ENCODE data around the gene SERPINH1. TPM values are rescaled to one million over a fixed set of nuclear protein-coding genes. Genes with fewer than 3 reads are reported as not detected.

Gene SERPINH1
- total RNA-seq, 1 experiment from 2014 or later, result 58.8 TPM

GRCh38 chr11:75553889-75554257, 8.2 kb upstream of the SERPINH1 start:
- H3K27ac Mint-ChIP-seq (ENCODE audit: unreplicated experiment), result no peak overlapping the region
- peaks cover 10% of the 10 kb centered on the region for H3K27me3 Mint-ChIP-seq (ENCODE audit: unreplicated experiment)
- H3K4me1 Mint-ChIP-seq (ENCODE audit: low read depth, unreplicated experiment), result no peaks in the 10 kb centered on the region
- no peak for DNase-seq
- no peak for TF ChIP-seq CTCF (IDR thresholded peaks at IDR 0.05; ENCODE audit: unreplicated experiment)
- CTCF ChIA-PET, result no interaction called here
- H3K9me3 Mint-ChIP-seq (ENCODE audit: low read depth, unreplicated experiment), result no peaks in the 10 kb centered on the region
- intact Hi-C loops (cut with micrococcal nuclease; ENCODE audit: unreplicated experiment), result no loop called here
- no peaks in the 10 kb centered on the region for H3K36me3 Mint-ChIP-seq (ENCODE audit: insufficient read depth, unreplicated experiment)
- no TSS peak for BruUV-seq (replicated peaks)
- H3K4me3 Mint-ChIP-seq (ENCODE audit: low read depth, unreplicated experiment), result no peak overlapping the region

- Mint-ChIP-seq H3K4me1 (ENCODE audit: low read depth, unreplicated experiment) (peaks cover 5% of the 10 kb centered on the region), H3K4me3 (ENCODE audit: low read depth, unreplicated experiment) (no peak overlapping the region)
- no peak for DNase-seq
Measured at GRCh38 chr11:75554258-75555022, 7.6 kb upstream of the SERPINH1 start.

GRCh38 chr11:75555079-75555811, 6.8 kb upstream of the SERPINH1 start:
- Mint-ChIP-seq H3K4me3 (ENCODE audit: low read depth, unreplicated experiment) (no peak overlapping the region), H3K27me3 (ENCODE audit: unreplicated experiment) (no peaks in the 10 kb centered on the region), H3K9me3 (ENCODE audit: low read depth, unreplicated experiment) (no peaks in the 10 kb centered on the region), H3K36me3 (ENCODE audit: insufficient read depth, unreplicated experiment) (no peaks in the 10 kb centered on the region), H3K27ac (ENCODE audit: unreplicated experiment) (no peak overlapping the region), H3K4me1 (ENCODE audit: low read depth, unreplicated experiment) (peaks cover 7% of the 10 kb centered on the region)
- CTCF ChIA-PET, result no interaction called here
- no peak for TF ChIP-seq CTCF (IDR thresholded peaks at IDR 0.05; ENCODE audit: unreplicated experiment)
- intact Hi-C loops (cut with micrococcal nuclease; ENCODE audit: unreplicated experiment), result no loop called here
- DNase-seq, result no peak
- BruUV-seq (replicated peaks), result no TSS peak

More at GRCh38 chr11:75554258-75555022, 7.6 kb upstream of the SERPINH1 start:
- CTCF ChIA-PET, result no interaction called here
- intact Hi-C loops (cut with micrococcal nuclease; ENCODE audit: unreplicated experiment), result no loop called here
- no peak for TF ChIP-seq CTCF (IDR thresholded peaks at IDR 0.05; ENCODE audit: unreplicated experiment)
- H3K27ac Mint-ChIP-seq (ENCODE audit: unreplicated experiment), result no peak overlapping the region
- H3K36me3 Mint-ChIP-seq (ENCODE audit: insufficient read depth, unreplicated experiment), result no peaks in the 10 kb centered on the region
- peaks cover 4% of the 10 kb centered on the region for H3K27me3 Mint-ChIP-seq (ENCODE audit: unreplicated experiment)
- BruUV-seq (replicated peaks), result no TSS peak
- no peaks in the 10 kb centered on the region for H3K9me3 Mint-ChIP-seq (ENCODE audit: low read depth, unreplicated experiment)

- Mint-ChIP-seq H3K4me3 (ENCODE audit: low read depth, unreplicated experiment) (no peak overlapping the region), H3K27me3 (ENCODE audit: unreplicated experiment) (no peaks in the 10 kb centered on the region), H3K27ac (ENCODE audit: unreplicated experiment) (no peak overlapping the region), H3K36me3 (ENCODE audit: insufficient read depth, unreplicated experiment) (no peaks in the 10 kb centered on the region), H3K4me1 (ENCODE audit: low read depth, unreplicated experiment) (peaks cover 7% of the 10 kb centered on the region), H3K9me3 (ENCODE audit: low read depth, unreplicated experiment) (no peaks in the 10 kb centered on the region)
- CTCF ChIA-PET, result no interaction called here
- DNase-seq, result no peak
- BruUV-seq (replicated peaks), result no TSS peak
- no peak for TF ChIP-seq CTCF (IDR thresholded peaks at IDR 0.05; ENCODE audit: unreplicated experiment)
- intact Hi-C loops (cut with micrococcal nuclease; ENCODE audit: unreplicated experiment), result no loop called here
Measured at GRCh38 chr11:75556275-75556674, 5.8 kb upstream of the SERPINH1 start.

Data from Calu3 (cell line).